H54 (cell line): ENCODE data around the gene CHRNE.

Experiments
- DNase-seq: peaks from one replicate; pipeline ENCODE4 v3.0.0; 2011; ENCODE audit warnings: low spot score, mixed read lengths; ENCODE audit not compliant: insufficient read length
- FAIRE-seq: peaks from 3 replicates; lab custom pipeline; 2011; peaks lifted over from hg19 to GRCh38; lab: Jason Lieb, UNC
- POLR2A ChIP-seq: IDR thresholded peaks from 2 replicates; pipeline ENCODE4 v1.6.1; 2011; ENCODE audit warnings: low read depth, mild to moderate bottlenecking, low read length

Gene CHRNE

GRCh38 chr17:4945176-4945943 is 42.5 kb upstream of the CHRNE start:
- FAIRE-seq (peak; percentile 89), DNase-seq (peak; percentile 92)
- peak; percentile 37; the same call in 1 of the 2 replicates for TF ChIP-seq POLR2A

GRCh38 chr17:4944554-4945175 is 41.8 kb upstream of the CHRNE start:
- no peak for FAIRE-seq
- TF ChIP-seq POLR2A, result no peak
- DNase-seq, result no peak

GRCh38 chr17:4944163-4944553 is 41.3 kb upstream of the CHRNE start:
- FAIRE-seq (no peak), DNase-seq (no peak)
- TF ChIP-seq POLR2A, result no peak

GRCh38 chr17:4942760-4943508 is 40.0 kb upstream of the CHRNE start:
- no peak for DNase-seq
- FAIRE-seq, result no peak
- TF ChIP-seq POLR2A, result no peak

- DNase-seq, result no peak
- FAIRE-seq, result no peak
- TF ChIP-seq POLR2A, result no peak
Observed at GRCh38 chr17:4941319-4941610, 38.4 kb upstream of the CHRNE start.

- FAIRE-seq (no peak), DNase-seq (peak; percentile 77)
Observed at GRCh38 chr17:4940555-4941318, 37.8 kb upstream of the CHRNE start.

GRCh38 chr17:4939796-4940554 is 37.1 kb upstream of the CHRNE start, which contains the start of the genes RNF167 and SLC25A11:
Gene RNF167 (plus strand): TSS chr17:4940268. CDS start chr17:4940910, 642 bp downstream.
Gene SLC25A11 (minus strand): TSS chr17:4940046. CDS start chr17:4939910, 136 bp downstream.
- peak; percentile 73 for FAIRE-seq
- peak; percentile 79 for TF ChIP-seq POLR2A
- DNase-seq, result peak; percentile 98

More at GRCh38 chr17:4940555-4941318, 37.8 kb upstream of the CHRNE start:
- peak; percentile 26; the same call in 1 of the 2 replicates for TF ChIP-seq POLR2A

GRCh38 chr17:4939546-4939795 is 36.6 kb upstream of the CHRNE start:
- DNase-seq (no peak), FAIRE-seq (no peak)
- no peak for TF ChIP-seq POLR2A

GRCh38 chr17:4938688-4939545 is 36.0 kb upstream of the CHRNE start:
- FAIRE-seq, result no peak

GRCh38 chr17:4938069-4938491 is 35.2 kb upstream of the CHRNE start:
- no peak for FAIRE-seq
- TF ChIP-seq POLR2A, result no peak
- DNase-seq, result no peak

More at GRCh38 chr17:4938688-4939545, 36.0 kb upstream of the CHRNE start:
- no peak for DNase-seq
- no peak for TF ChIP-seq POLR2A

- FAIRE-seq, result no peak
Observed at GRCh38 chr17:4937553-4937952, 34.7 kb upstream of the CHRNE start.

GRCh38 chr17:4936436-4936835 is 33.5 kb upstream of the CHRNE start:
- no peak for FAIRE-seq
- TF ChIP-seq POLR2A, result no peak

More at GRCh38 chr17:4937553-4937952, 34.7 kb upstream of the CHRNE start:
- TF ChIP-seq POLR2A, result no peak
- DNase-seq, result no peak

More at GRCh38 chr17:4936436-4936835, 33.5 kb upstream of the CHRNE start:
- no peak for DNase-seq
